ENCODE measurements around the gene CCL11.

GRCh38 chr17:34245351-34245905, 40.1 kb upstream of the CCL11 start:
- TF ChIP-seq CTCF (conservative IDR thresholded peaks at IDR 0.05; ENCODE audit: low read depth, low read length), result no peak
- TF ChIP-seq EZH2 (IDR thresholded peaks at IDR 0.05; ENCODE audit: low read length, unreplicated experiment), result no peak
- no peak for TF ChIP-seq EZH2phosphoT487 (IDR thresholded peaks at IDR 0.05; ENCODE audit: borderline replicate concordance, low read length)

All from PC-3 (cell line).